ENCODE results near the gene SCYGR2. TPM values are rescaled to one million over a fixed set of nuclear protein-coding genes. Genes with fewer than 3 reads are reported as not detected.

The SCYGR2 gene
- total RNA-seq, 1 experiment from 2014 or later: not detected

DNA sequence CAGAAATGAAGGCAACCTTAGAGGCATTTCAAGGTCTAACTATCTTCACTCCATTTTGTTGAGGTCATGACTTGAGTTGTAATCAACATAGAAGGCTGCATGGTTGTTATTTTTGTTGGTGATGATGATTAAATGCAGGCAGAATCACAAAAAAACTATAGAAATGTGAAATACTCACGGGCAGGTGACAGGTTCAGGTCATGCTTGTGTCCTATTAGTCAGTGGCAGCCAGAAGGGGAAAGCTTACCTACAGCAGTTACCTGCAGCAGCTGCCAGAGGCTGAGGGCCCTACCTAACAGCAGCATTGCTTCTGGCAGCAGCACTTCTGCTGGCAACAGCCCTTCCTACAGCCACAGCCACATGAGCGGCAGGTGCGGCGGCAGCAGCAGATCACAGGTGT is 15.6 kb downstream of the SCYGR2 start:
- Histone ChIP-seq H3K79me2 (ENCODE audit: low read length) (no peaks in the 10 kb centered on the region), H3K4me2 (ENCODE audit: low read length) (no peak overlapping the region), H3K4me1 (ENCODE audit: insufficient read depth, low read length) (no peaks in the 10 kb centered on the region), H3K9me3 (ENCODE audit: low read length) (no peaks in the 10 kb centered on the region), H3K9ac (ENCODE audit: low read length) (no peak overlapping the region), H2AFZ (ENCODE audit: low read length) (no peak overlapping the region), H3K9me2 (replicated peaks; ENCODE audit: low read length) (0 out of 2 replicates have a peak, but pooled peaks cover 2% of the 10 kb centered on the region), H3K4me3 (ENCODE audit: low read length) (no peak overlapping the region), H3K27me3 (ENCODE audit: low read length) (no peaks in the 10 kb centered on the region), H3F3A (ENCODE audit: low read length, unreplicated experiment) (no peaks in the 10 kb centered on the region), H4K20me1 (ENCODE audit: low read length) (no peaks in the 10 kb centered on the region), H3K36me3 (ENCODE audit: low read depth, low read length) (no peaks in the 10 kb centered on the region), H3K27ac (ENCODE audit: low read length) (no peak overlapping the region)
- ATAC-seq (no peak), DNase-seq (no peak)
- TF ChIP-seq CTCF (conservative IDR thresholded peaks at IDR 0.05; ENCODE audit: low read depth, low read length) (no peak), EZH2 (IDR thresholded peaks at IDR 0.05; ENCODE audit: low read length, unreplicated experiment) (no peak), EZH2phosphoT487 (IDR thresholded peaks at IDR 0.05; ENCODE audit: borderline replicate concordance, low read length) (no peak)
- POLR2A ChIA-PET (ENCODE audit: unreplicated experiment): no interaction called here
- intact Hi-C loops (cut with micrococcal nuclease): no loop called here
- BruUV-seq (replicated peaks): no TSS peak
- CTCF ChIA-PET: no interaction called here

DNA sequence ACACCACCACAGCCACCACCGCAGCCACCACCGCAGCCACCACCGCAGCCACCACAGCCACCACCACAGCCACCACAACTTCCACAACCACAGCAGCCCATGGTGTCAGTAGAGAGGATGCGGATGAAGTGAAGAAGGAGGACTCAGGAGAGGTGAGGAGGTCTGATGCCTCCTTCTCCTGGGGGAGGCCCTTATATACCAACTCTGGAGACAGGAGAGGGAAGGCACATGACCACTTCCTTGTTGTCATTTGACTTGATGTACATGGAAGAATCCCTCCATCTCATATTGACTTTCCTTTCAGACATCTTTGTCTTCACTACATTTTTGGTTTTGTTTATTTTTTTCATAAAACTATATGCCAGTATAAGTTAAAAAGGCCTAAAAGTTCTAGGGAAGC is 16.0 kb downstream of the SCYGR2 start, which contains the start of gene SCYGR3:
Gene SCYGR3 (minus strand): TSS at position 101 of the 400 bp plus-strand sequence. CDS start 0 bp downstream, at position 101.
- Histone ChIP-seq H3K36me3 (ENCODE audit: low read depth, low read length) (no peaks in the 10 kb centered on the region), H3K79me2 (ENCODE audit: low read length) (no peaks in the 10 kb centered on the region), H3K4me3 (ENCODE audit: low read length) (no peak within 1 kb of the TSS), H3K4me1 (ENCODE audit: insufficient read depth, low read length) (no peaks in the 10 kb centered on the region), H3K9me3 (ENCODE audit: low read length) (no peaks in the 10 kb centered on the region), H3K27ac (ENCODE audit: low read length) (no peak within 1 kb of the TSS), H4K20me1 (ENCODE audit: low read length) (no peaks in the 10 kb centered on the region), H3K4me2 (ENCODE audit: low read length) (no peak within 1 kb of the TSS), H3K9ac (ENCODE audit: low read length) (no peak within 1 kb of the TSS), H3K27me3 (ENCODE audit: low read length) (no peaks in the 10 kb centered on the region), H3F3A (ENCODE audit: low read length, unreplicated experiment) (no peaks in the 10 kb centered on the region), H2AFZ (ENCODE audit: low read length) (no peak within 1 kb of the TSS), H3K9me2 (replicated peaks; ENCODE audit: low read length) (0 out of 2 replicates have a peak, but pooled peaks cover 2% of the 10 kb centered on the region)
- TF ChIP-seq EZH2phosphoT487 (IDR thresholded peaks at IDR 0.05; ENCODE audit: borderline replicate concordance, low read length) (no peak), EZH2 (IDR thresholded peaks at IDR 0.05; ENCODE audit: low read length, unreplicated experiment) (no peak)
- intact Hi-C loops (cut with micrococcal nuclease): no loop called here
- ATAC-seq: no peak
- POLR2A ChIA-PET (ENCODE audit: unreplicated experiment): no interaction called here
- CTCF ChIA-PET: no interaction called here
- DNase-seq: no peak
- BruUV-seq (replicated peaks): no TSS peak

DNA sequence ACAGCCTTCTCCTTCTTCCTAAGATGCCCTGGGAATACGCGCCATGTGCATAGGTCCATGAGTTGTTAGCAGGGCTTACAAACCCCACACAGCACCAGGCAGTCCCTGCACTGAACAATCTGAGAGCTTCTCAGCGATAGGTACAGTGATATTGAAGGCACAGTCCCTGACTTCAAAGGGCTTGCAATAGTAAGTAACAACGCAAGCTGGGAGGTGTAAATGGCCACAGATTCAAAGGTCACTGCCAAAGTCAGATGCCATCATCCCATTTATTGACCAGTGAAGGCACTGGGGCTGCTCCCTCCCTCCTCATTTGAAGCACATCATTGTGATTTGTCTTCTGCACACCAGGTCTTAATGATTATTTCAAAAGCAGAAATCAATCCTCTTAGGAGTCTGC is 16.5 kb downstream of the SCYGR2 start:
- Histone ChIP-seq H3K4me3 (ENCODE audit: low read length) (no peak overlapping the region), H3K27ac (ENCODE audit: low read length) (no peak overlapping the region), H3F3A (ENCODE audit: low read length, unreplicated experiment) (no peaks in the 10 kb centered on the region), H3K9me3 (ENCODE audit: low read length) (no peaks in the 10 kb centered on the region), H3K4me1 (ENCODE audit: insufficient read depth, low read length) (no peaks in the 10 kb centered on the region), H3K4me2 (ENCODE audit: low read length) (no peak overlapping the region), H2AFZ (ENCODE audit: low read length) (no peak overlapping the region), H3K79me2 (ENCODE audit: low read length) (no peaks in the 10 kb centered on the region), H3K9ac (ENCODE audit: low read length) (no peak overlapping the region), H3K27me3 (ENCODE audit: low read length) (no peaks in the 10 kb centered on the region), H4K20me1 (ENCODE audit: low read length) (no peaks in the 10 kb centered on the region), H3K9me2 (replicated peaks; ENCODE audit: low read length) (0 out of 2 replicates have a peak, but pooled peaks cover 2% of the 10 kb centered on the region), H3K36me3 (ENCODE audit: low read depth, low read length) (no peaks in the 10 kb centered on the region)
- TF ChIP-seq EZH2 (IDR thresholded peaks at IDR 0.05; ENCODE audit: low read length, unreplicated experiment) (no peak), EZH2phosphoT487 (IDR thresholded peaks at IDR 0.05; ENCODE audit: borderline replicate concordance, low read length) (no peak), CTCF (conservative IDR thresholded peaks at IDR 0.05; ENCODE audit: low read depth, low read length) (no peak)
- ATAC-seq (no peak), DNase-seq (no peak)
- ChIA-PET CTCF (no interaction called here), POLR2A (ENCODE audit: unreplicated experiment) (no interaction called here)
- intact Hi-C loops (cut with micrococcal nuclease): no loop called here
- BruUV-seq (replicated peaks): no TSS peak
